ENCODE measurements around the gene ZNF440.

DNA sequence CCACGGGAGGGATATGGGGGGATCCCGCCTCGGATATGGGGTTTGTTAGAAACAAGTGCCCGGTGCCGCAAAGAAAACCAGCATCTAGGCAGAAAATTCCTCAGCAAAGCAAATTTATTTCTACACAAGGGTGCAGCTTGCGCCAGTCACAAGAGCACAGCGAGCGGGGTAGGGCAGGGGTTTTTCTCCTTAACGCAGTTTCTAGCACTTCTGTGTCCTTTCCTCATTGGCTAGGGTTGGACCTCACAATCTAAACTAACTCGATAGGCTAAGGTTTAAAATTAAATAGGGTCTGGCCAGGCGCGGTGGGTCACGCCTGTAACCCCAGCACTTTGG, 595 bp downstream of the ZNF440 start:
- no peak for TF ChIP-seq EZH2 (IDR thresholded peaks at IDR 0.05; ENCODE audit: insufficient read depth, poor library complexity, severe bottlenecking)
- TF ChIP-seq EZH2phosphoT487 (IDR thresholded peaks at IDR 0.05; ENCODE audit: insufficient read depth, low read depth), result no peak

Measured in GM23248 (cell line).